IMR-90 (cell line): ENCODE measurements around the gene SLC23A2.

Source experiments
- CEBPB ChIP-seq: IDR thresholded peaks from 2 replicates; pipeline ENCODE4 v1.6.1; 2012; ENCODE audit warnings: low read depth, low read length, improper control_type of control experiment
- CHD1 ChIP-seq: IDR thresholded peaks from 2 replicates; pipeline ENCODE4 v1.6.1; 2012; ENCODE audit warnings: low read depth, low read length, improper control_type of control experiment
- CTCF ChIP-seq: conservative IDR thresholded peaks from 2 replicates; pipeline ENCODE4 v1.5.1; 2012; ENCODE audit warnings: mild to moderate bottlenecking, low read depth, low read length, improper control_type of control experiment
- FOS ChIP-seq: fragments of 150-350 bp; IDR thresholded peaks from 2 replicates; pipeline ENCODE4 v1.6.1; 2016; ENCODE audit warnings: low read depth, low read length
- MAFK ChIP-seq: IDR thresholded peaks from 2 replicates; pipeline ENCODE4 v1.6.1; 2012; ENCODE audit warnings: low read depth, low read length, improper control_type of control experiment
- MXI1 ChIP-seq: IDR thresholded peaks from 2 replicates; pipeline ENCODE4 v1.6.1; 2012; ENCODE audit warnings: low read depth, mild to moderate bottlenecking, low read length, moderate library complexity, borderline replicate concordance
- POLR2A ChIP-seq: IDR thresholded peaks from 2 replicates; pipeline ENCODE4 v1.6.1; 2012; ENCODE audit warnings: mild to moderate bottlenecking, low read depth, low read length
- RAD21 ChIP-seq: IDR thresholded peaks from 2 replicates; pipeline ENCODE4 v1.6.1; 2012; ENCODE audit warnings: low read length, improper control_type of control experiment
- RCOR1 ChIP-seq: IDR thresholded peaks from 2 replicates; pipeline ENCODE4 v1.6.1; 2012; ENCODE audit warnings: mild to moderate bottlenecking, low read length, improper control_type of control experiment; ENCODE audit not compliant: insufficient replicate concordance
- RFX5 ChIP-seq: IDR thresholded peaks from 2 replicates; pipeline ENCODE4 v1.8.0; 2012; ENCODE audit warnings: low read depth, mild to moderate bottlenecking, low read length, moderate library complexity
- SMC3 ChIP-seq: fragments of 150-350 bp; IDR thresholded peaks from 2 replicates; pipeline ENCODE4 v1.6.1; 2016; ENCODE audit warnings: low read depth, mild to moderate bottlenecking, antibody characterized with exemption, low read length, moderate library complexity
- TF ChIP-seq, protein P1 (sequence below): fragments of 150-350 bp; IDR thresholded peaks from 2 replicates; pipeline ENCODE4 v1.6.1; 2016; ENCODE audit warnings: low read depth, mild to moderate bottlenecking, low read length, moderate library complexity, borderline replicate concordance

DNA sequence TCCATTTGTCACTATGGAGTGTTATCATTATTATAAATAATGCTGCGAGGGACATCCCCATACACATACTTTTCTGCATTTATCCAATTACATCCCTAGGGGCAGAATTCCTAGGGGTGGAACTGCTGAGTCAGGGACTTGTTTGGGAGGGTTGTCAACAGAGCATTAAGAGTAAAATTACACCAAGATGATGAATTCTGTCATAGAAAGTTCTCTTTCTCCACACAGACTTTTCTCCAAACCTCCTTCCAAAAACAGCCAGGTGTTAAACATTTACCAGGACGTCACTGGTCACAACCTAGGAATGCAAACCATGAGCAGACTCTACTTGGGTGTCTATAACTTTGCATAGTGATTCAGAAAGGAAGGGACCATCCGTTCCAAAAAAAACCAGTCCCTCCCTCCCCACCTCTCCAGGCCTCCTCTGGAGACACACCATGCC lies 184.1 kb downstream of the SLC23A2 start:
- TF ChIP-seq MXI1 (no peak), CTCF (0 out of 2 replicates have a peak, but pooled peaks have one; percentile 14), MAFK (peak; percentile 94), CHD1 (no peak), CEBPB (no peak), RAD21 (no peak), POLR2A (no peak), SMC3 (no peak), FOS (no peak), RFX5 (no peak), RCOR1 (no peak)
- TF ChIP-seq, protein P1, sequence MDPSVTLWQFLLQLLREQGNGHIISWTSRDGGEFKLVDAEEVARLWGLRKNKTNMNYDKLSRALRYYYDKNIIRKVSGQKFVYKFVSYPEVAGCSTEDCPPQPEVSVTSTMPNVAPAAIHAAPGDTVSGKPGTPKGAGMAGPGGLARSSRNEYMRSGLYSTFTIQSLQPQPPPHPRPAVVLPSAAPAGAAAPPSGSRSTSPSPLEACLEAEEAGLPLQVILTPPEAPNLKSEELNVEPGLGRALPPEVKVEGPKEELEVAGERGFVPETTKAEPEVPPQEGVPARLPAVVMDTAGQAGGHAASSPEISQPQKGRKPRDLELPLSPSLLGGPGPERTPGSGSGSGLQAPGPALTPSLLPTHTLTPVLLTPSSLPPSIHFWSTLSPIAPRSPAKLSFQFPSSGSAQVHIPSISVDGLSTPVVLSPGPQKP: no peak
